ENCODE data around the gene ANXA2. TPM values are rescaled to one million over a fixed set of nuclear protein-coding genes. Genes with fewer than 3 reads are reported as not detected.

Gene ANXA2
- total RNA-seq: 1,000 to 10,000 TPM in 4 of 8 experiments, 100 to 1,000 TPM in 3, 10 to 100 TPM in 1; 69.1 to 1,473 (median 614) TPM

GRCh38 chr15:60397772-60398445 lies at the start of gene ANXA2:
ANXA2 (minus strand) TSS chr15:60397986; CDS start chr15:60386075, 11,911 bp downstream.
- in situ Hi-C loops (cut with MboI; ENCODE audit: low pct_unique_long_range_greater_than_20kb in 2 of 9, low sequenced_read_pairs in 9 of 9, unreplicated experiment in 9 of 9): no loop called here
- peaks cover 42 to 50% of the 10 kb centered on the region in 2 donors for H3K4me1 ChIP-seq (replicated peaks in 1 of 2)
- H3K27ac ChIP-seq: peak within 1 kb of the TSS; percentile 84 to 90

GRCh38 chr15:60444289-60444912 lies 46.6 kb upstream of the ANXA2 start:
- ATAC-seq (replicated peaks in 6 of 8): peak in 1 of 8 experiments; percentile 31
- no peaks in the 10 kb centered on the region for H3K4me1 ChIP-seq (replicated peaks in 1 of 2)
- WGBS, 10 experiments: 60 to 100% (median 96%) methylated on average over 1 to 5 of the region's 6 CpGs; no CpG with 5 or more reads in 1 of the 10 experiments
- H3K4me3 ChIP-seq: no peak overlapping the region
- no peak overlapping the region for H3K27ac ChIP-seq
- in situ Hi-C loops (cut with MboI; ENCODE audit: low pct_unique_long_range_greater_than_20kb in 2 of 9, low sequenced_read_pairs in 9 of 9, unreplicated experiment in 9 of 9): no loop called here

More at GRCh38 chr15:60397772-60398445, at the start of gene ANXA2:
- ATAC-seq (replicated peaks in 6 of 8): peak; percentile 53 to 80 (median 74)
- peak within 1 kb of the TSS; percentile 37 to 100 (median 56) for H3K4me3 ChIP-seq
- 0% methylated on average over 1 to 5 of the region's 53 CpGs; no CpG with 5 or more reads in 6 of the 10 experiments for WGBS, 10 experiments

GRCh38 chr15:60442763-60443162 lies 45.0 kb upstream of the ANXA2 start:
- no peak overlapping the region for H3K4me3 ChIP-seq
- in situ Hi-C loops (cut with MboI; ENCODE audit: low pct_unique_long_range_greater_than_20kb in 2 of 9, low sequenced_read_pairs in 9 of 9, unreplicated experiment in 9 of 9): no loop called here
- ATAC-seq (replicated peaks in 6 of 8): no peak
- WGBS, 10 experiments: 7 to 93% (median 66%) methylated on average over 2 to 3 of the region's 3 CpGs; no CpG with 5 or more reads in 1 of the 10 experiments
- no peak overlapping the region for H3K27ac ChIP-seq
- H3K4me1 ChIP-seq (replicated peaks in 1 of 2): no peaks in the 10 kb centered on the region

- in situ Hi-C loops (cut with MboI; ENCODE audit: low pct_unique_long_range_greater_than_20kb in 2 of 9, low sequenced_read_pairs in 9 of 9, unreplicated experiment in 9 of 9): no loop called here
- no peak for ATAC-seq (replicated peaks in 6 of 8)
- 58 to 100% (median 94%) methylated on average over 1 to 2 of the region's 2 CpGs for whole genome bisulfite sequencing, 10 experiments
- Histone ChIP-seq H3K27ac (no peak overlapping the region), H3K4me1 (replicated peaks in 1 of 2) (no peaks in the 10 kb centered on the region), H3K4me3 (no peak overlapping the region)
These were observed 44.4 kb upstream of the ANXA2 start for GRCh38 chr15:60442031-60442650.

GRCh38 chr15:60441331-60441730 lies 43.5 kb upstream of the ANXA2 start:
- in situ Hi-C loops (cut with MboI; ENCODE audit: low pct_unique_long_range_greater_than_20kb in 2 of 9, low sequenced_read_pairs in 9 of 9, unreplicated experiment in 9 of 9): no loop called here

GRCh38 chr15:60438646-60439045 lies 40.9 kb upstream of the ANXA2 start:
- Histone ChIP-seq H3K27ac (no peak overlapping the region), H3K4me3 (no peak overlapping the region), H3K4me1 (replicated peaks in 1 of 2) (no peaks in the 10 kb centered on the region)
- peak in 1 of 8 experiments; percentile 69 for ATAC-seq (replicated peaks in 6 of 8)
- 0 to 100% (median 75%) methylated on average over 1 of the region's 1 CpG; no CpG with 5 or more reads in 3 of the 10 experiments for WGBS, 10 experiments
- in situ Hi-C loops (cut with MboI; ENCODE audit: low pct_unique_long_range_greater_than_20kb in 2 of 9, low sequenced_read_pairs in 9 of 9, unreplicated experiment in 9 of 9): no loop called here

More at GRCh38 chr15:60441331-60441730, 43.5 kb upstream of the ANXA2 start:
- H3K4me1 ChIP-seq (replicated peaks in 1 of 2): no peaks in the 10 kb centered on the region
- 0 to 100% (median 83%) methylated on average over 1 of the region's 1 CpG; no CpG with 5 or more reads in 3 of the 10 experiments for WGBS, 10 experiments
- no peak overlapping the region for H3K4me3 ChIP-seq
- no peak overlapping the region for H3K27ac ChIP-seq
- no peak for ATAC-seq (replicated peaks in 6 of 8)

GRCh38 chr15:60428935-60429334 lies 31.1 kb upstream of the ANXA2 start:
- Histone ChIP-seq H3K4me3 (no peak overlapping the region), H3K4me1 (replicated peaks in 1 of 2) (peaks cover under 1% of the 10 kb centered on the region in 2 donors), H3K27ac (no peak overlapping the region)
- 80 to 100% (median 100%) methylated on average over 1 of the region's 1 CpG; no CpG with 5 or more reads in 1 of the 10 experiments for WGBS, 10 experiments
- in situ Hi-C loops (cut with MboI; ENCODE audit: low pct_unique_long_range_greater_than_20kb in 2 of 9, low sequenced_read_pairs in 9 of 9, unreplicated experiment in 9 of 9): no loop called here
- no peak for ATAC-seq (replicated peaks in 6 of 8)

GRCh38 chr15:60426870-60427508 lies 29.2 kb upstream of the ANXA2 start:
- no peak overlapping the region for H3K4me3 ChIP-seq
- no peak overlapping the region for H3K27ac ChIP-seq
- WGBS, 10 experiments: 5 to 94% (median 72%) methylated on average over 1 to 2 of the region's 2 CpGs; no CpG with 5 or more reads in 4 of the 10 experiments
- ATAC-seq (replicated peaks in 6 of 8): peak in 4 of 8 experiments; percentile 60 to 84 (median 79)
- H3K4me1 ChIP-seq (replicated peaks in 1 of 2): peaks cover 4 to 6% of the 10 kb centered on the region in 2 donors
- in situ Hi-C loops (cut with MboI; ENCODE audit: low pct_unique_long_range_greater_than_20kb in 2 of 9, low sequenced_read_pairs in 9 of 9, unreplicated experiment in 9 of 9): no loop called here

GRCh38 chr15:60425461-60425860 lies 27.7 kb upstream of the ANXA2 start:
- Histone ChIP-seq H3K27ac (no peak overlapping the region), H3K4me1 (replicated peaks in 1 of 2) (peaks cover 4 to 6% of the 10 kb centered on the region in 2 donors), H3K4me3 (no peak overlapping the region)
- no peak for ATAC-seq (replicated peaks in 6 of 8)
- in situ Hi-C loops (cut with MboI; ENCODE audit: low pct_unique_long_range_greater_than_20kb in 2 of 9, low sequenced_read_pairs in 9 of 9, unreplicated experiment in 9 of 9): no loop called here
- 64 to 100% (median 87%) methylated on average over 2 of the region's 2 CpGs; no CpG with 5 or more reads in 2 of the 10 experiments for WGBS, 10 experiments

GRCh38 chr15:60424006-60424405 lies 26.2 kb upstream of the ANXA2 start:
- peaks cover 4 to 6% of the 10 kb centered on the region in 2 donors for H3K4me1 ChIP-seq (replicated peaks in 1 of 2)
- WGBS, 10 experiments: 89 to 100% (median 100%) methylated on average over 1 of the region's 1 CpG; no CpG with 5 or more reads in 2 of the 10 experiments
- no peak overlapping the region for H3K27ac ChIP-seq
- ATAC-seq (replicated peaks in 6 of 8): no peak
- in situ Hi-C loops (cut with MboI; ENCODE audit: low pct_unique_long_range_greater_than_20kb in 2 of 9, low sequenced_read_pairs in 9 of 9, unreplicated experiment in 9 of 9): no loop called here
- H3K4me3 ChIP-seq: no peak overlapping the region

GRCh38 chr15:60423537-60423936 lies 25.8 kb upstream of the ANXA2 start:
- H3K4me3 ChIP-seq: no peak overlapping the region
- no peak overlapping the region for H3K27ac ChIP-seq
- H3K4me1 ChIP-seq (replicated peaks in 1 of 2): peaks cover 4 to 6% of the 10 kb centered on the region in 2 donors
- WGBS, 10 experiments: 0 to 54% (median 0%) methylated on average over 1 to 2 of the region's 2 CpGs; no CpG with 5 or more reads in 3 of the 10 experiments
- peak; percentile 52 to 88 (median 71) for ATAC-seq (replicated peaks in 6 of 8)
- in situ Hi-C loops (cut with MboI; ENCODE audit: low pct_unique_long_range_greater_than_20kb in 2 of 9, low sequenced_read_pairs in 9 of 9, unreplicated experiment in 9 of 9): no loop called here

GRCh38 chr15:60421544-60421943 lies 23.8 kb upstream of the ANXA2 start:
- ATAC-seq (replicated peaks in 6 of 8): peak in 2 of 8 experiments; percentile 15 to 16
- WGBS, 10 experiments: 7 to 100% (median 90%) methylated on average over 1 of the region's 1 CpG; no CpG with 5 or more reads in 1 of the 10 experiments

More at GRCh38 chr15:60421544-60421943, 23.8 kb upstream of the ANXA2 start:
- in situ Hi-C loops (cut with MboI; ENCODE audit: low pct_unique_long_range_greater_than_20kb in 2 of 9, low sequenced_read_pairs in 9 of 9, unreplicated experiment in 9 of 9): no loop called here
- H3K4me3 ChIP-seq: no peak overlapping the region
- H3K4me1 ChIP-seq (replicated peaks in 1 of 2): peaks cover 4 to 6% of the 10 kb centered on the region in 2 donors
- no peak overlapping the region for H3K27ac ChIP-seq
